ENCODE data around the gene MYOF. TPM values are rescaled to one million over a fixed set of nuclear protein-coding genes. Genes with fewer than 3 reads are reported as not detected.

Gene MYOF
- total RNA-seq, 2 experiments from 2014 or later = 10.4 to 10.5 TPM

GRCh38 chr10:93496322-93497041, 14.3 kb upstream of the MYOF start, which contains the start of gene CEP55:
CEP55 (plus strand) TSS chr10:93496612; CDS start chr10:93500052, 3,440 bp downstream.
- DNase-seq = peak; percentile 96
- CTCF ChIA-PET = interaction anchor here (0.6 to 3.3 kb wide), 6 partner anchors 13 to 365 kb away, joined by 4 to 24 read pairs (median 6); partner anchors contain the start of gene MYOF
- intact Hi-C loops (cut with micrococcal nuclease) = loop anchor here (1.0 to 10.0 kb wide), 11 partner anchors 14 to 1204 kb away; partner anchors contain the start of genes CPEB3, EXOC6, FRA10AC1 and HELLS
- peaks cover 18% of the 10 kb centered on the region for H3K4me1 Mint-ChIP-seq (ENCODE audit: low read depth)
- H3K9me3 Mint-ChIP-seq = no peaks in the 10 kb centered on the region
- peak within 1 kb of the TSS; percentile 90 for H3K4me3 Mint-ChIP-seq
- peak within 1 kb of the TSS; percentile 63 for H3K27ac Mint-ChIP-seq
- H3K27me3 Mint-ChIP-seq (ENCODE audit: low read depth) = peaks cover 7% of the 10 kb centered on the region
- peaks cover 21% of the 10 kb centered on the region for H3K36me3 Mint-ChIP-seq (ENCODE audit: low read depth)

GRCh38 chr10:93495654-93496321, 13.7 kb upstream of the MYOF start:
- H3K4me1 Mint-ChIP-seq (ENCODE audit: low read depth) = peaks cover 18% of the 10 kb centered on the region
- CTCF ChIA-PET = interaction anchor here (0.6 to 3.3 kb wide), 6 partner anchors 13 to 430 kb away, joined by 3 to 24 read pairs (median 6); partner anchors contain the start of gene MYOF
- DNase-seq = peak; percentile 42
- intact Hi-C loops (cut with micrococcal nuclease) = loop anchor here (1.0 to 10.0 kb wide), 11 partner anchors 13 to 1203 kb away; partner anchors contain the start of genes CPEB3, EXOC6, FRA10AC1 and HELLS
- no peaks in the 10 kb centered on the region for H3K9me3 Mint-ChIP-seq
- peak overlapping the region; percentile 90 for H3K4me3 Mint-ChIP-seq
- peak overlapping the region; percentile 43 for H3K27ac Mint-ChIP-seq
- peaks cover 7% of the 10 kb centered on the region for H3K27me3 Mint-ChIP-seq (ENCODE audit: low read depth)
- H3K36me3 Mint-ChIP-seq (ENCODE audit: low read depth) = peaks cover 21% of the 10 kb centered on the region

- Mint-ChIP-seq H3K9me3 (no peaks in the 10 kb centered on the region), H3K27ac (no peak overlapping the region), H3K4me3 (no peak overlapping the region), H3K36me3 (ENCODE audit: low read depth) (peaks cover 12% of the 10 kb centered on the region), H3K27me3 (ENCODE audit: low read depth) (peaks cover 9% of the 10 kb centered on the region), H3K4me1 (ENCODE audit: low read depth) (peaks cover 18% of the 10 kb centered on the region)
- CTCF ChIA-PET = interaction anchor here (0.6 to 3.3 kb wide), 5 partner anchors 12 to 144 kb away, joined by 3 to 24 read pairs (median 3); partner anchors contain the start of gene MYOF
- intact Hi-C loops (cut with micrococcal nuclease) = loop anchor here (10.0 kb wide), 2 partner anchors 500 to 1050 kb away; partner anchors contain the start of gene HELLS
- no peak for DNase-seq
Observed at GRCh38 chr10:93494494-93494893, 12.4 kb upstream of the MYOF start.

- H3K27ac Mint-ChIP-seq = no peak overlapping the region
- no peaks in the 10 kb centered on the region for H3K9me3 Mint-ChIP-seq
- DNase-seq = no peak
- peaks cover 5% of the 10 kb centered on the region for H3K36me3 Mint-ChIP-seq (ENCODE audit: low read depth)
- peaks cover 18% of the 10 kb centered on the region for H3K27me3 Mint-ChIP-seq (ENCODE audit: low read depth)
- CTCF ChIA-PET = interaction anchor here (2.1 kb wide), 1 partner anchor 10 kb away, joined by 8 read pairs; no protein-coding TSS in a partner anchor
- H3K4me3 Mint-ChIP-seq = no peak overlapping the region
- peaks cover 10% of the 10 kb centered on the region for H3K4me1 Mint-ChIP-seq (ENCODE audit: low read depth)
- intact Hi-C loops (cut with micrococcal nuclease) = loop anchor here (10.0 kb wide), 2 partner anchors 498 to 1052 kb away; partner anchors contain the start of gene HELLS
Observed at GRCh38 chr10:93493162-93493561, 11.0 kb upstream of the MYOF start.

- peaks cover 4% of the 10 kb centered on the region for H3K4me1 Mint-ChIP-seq (ENCODE audit: low read depth)
- no peak for DNase-seq
- no peak overlapping the region for H3K27ac Mint-ChIP-seq
- no peaks in the 10 kb centered on the region for H3K36me3 Mint-ChIP-seq (ENCODE audit: low read depth)
- peaks cover 21% of the 10 kb centered on the region for H3K27me3 Mint-ChIP-seq (ENCODE audit: low read depth)
- CTCF ChIA-PET = interaction anchor here (0.8 to 2.1 kb wide), 5 partner anchors 8 to 116 kb away, joined by 3 to 9 read pairs (median 8); no protein-coding TSS in a partner anchor
- no peaks in the 10 kb centered on the region for H3K9me3 Mint-ChIP-seq
- intact Hi-C loops (cut with micrococcal nuclease) = loop anchor here (10.0 kb wide), 2 partner anchors 497 to 1053 kb away; partner anchors contain the start of gene HELLS
- no peak overlapping the region for H3K4me3 Mint-ChIP-seq
Observed at GRCh38 chr10:93491602-93492121, 9.5 kb upstream of the MYOF start.

- intact Hi-C loops (cut with micrococcal nuclease) = loop anchor here (1.0 to 5.0 kb wide), 2 partner anchors 206 to 368 kb away; no protein-coding TSS in a partner anchor
- CTCF ChIA-PET = interaction anchor here (0.7 to 2.1 kb wide), 5 partner anchors 20 to 192 kb away, joined by 3 to 12 read pairs (median 3); no protein-coding TSS in a partner anchor
- Mint-ChIP-seq H3K4me3 (no peak overlapping the region), H3K27ac (no peak overlapping the region), H3K27me3 (ENCODE audit: low read depth) (peaks cover 18% of the 10 kb centered on the region), H3K4me1 (ENCODE audit: low read depth) (no peaks in the 10 kb centered on the region), H3K36me3 (ENCODE audit: low read depth) (no peaks in the 10 kb centered on the region), H3K9me3 (no peaks in the 10 kb centered on the region)
- DNase-seq = no peak
Observed at GRCh38 chr10:93488956-93489528, 6.9 kb upstream of the MYOF start.

- peaks cover 17% of the 10 kb centered on the region for H3K27me3 Mint-ChIP-seq (ENCODE audit: low read depth)
- H3K27ac Mint-ChIP-seq = no peak overlapping the region
- no peak overlapping the region for H3K4me3 Mint-ChIP-seq
- H3K4me1 Mint-ChIP-seq (ENCODE audit: low read depth) = peaks cover 15% of the 10 kb centered on the region
- no peaks in the 10 kb centered on the region for H3K9me3 Mint-ChIP-seq
- DNase-seq = no peak
- CTCF ChIA-PET = interaction anchor here (0.6 to 9.7 kb wide), 4 partner anchors 24 to 456 kb away, joined by 4 to 331 read pairs (median 6); no protein-coding TSS in a partner anchor
- intact Hi-C loops (cut with micrococcal nuclease) = loop anchor here (1.0 to 5.0 kb wide), 3 partner anchors 26 to 372 kb away; no protein-coding TSS in a partner anchor
- no peaks in the 10 kb centered on the region for H3K36me3 Mint-ChIP-seq (ENCODE audit: low read depth)
Observed at GRCh38 chr10:93485690-93486089, 3.6 kb upstream of the MYOF start.

GRCh38 chr10:93481637-93482144, 443 bp downstream of the MYOF start:
- CTCF ChIA-PET = interaction anchor here (0.9 to 9.7 kb wide), 24 partner anchors 9 to 401 kb away, joined by 3 to 331 read pairs (median 8); partner anchors contain the start of gene CEP55
- H3K9me3 Mint-ChIP-seq = no peaks in the 10 kb centered on the region

GRCh38 chr10:93478873-93479272, 3.3 kb downstream of the MYOF start:
- CTCF ChIA-PET = interaction anchor here (9.7 kb wide), 1 partner anchor 103 kb away, joined by 331 read pairs; no protein-coding TSS in a partner anchor
- H3K27me3 Mint-ChIP-seq (ENCODE audit: low read depth) = no peaks in the 10 kb centered on the region
- no peak overlapping the region for H3K4me3 Mint-ChIP-seq
- peaks cover 20% of the 10 kb centered on the region for H3K4me1 Mint-ChIP-seq (ENCODE audit: low read depth)
- no peak overlapping the region for H3K27ac Mint-ChIP-seq
- H3K9me3 Mint-ChIP-seq = no peaks in the 10 kb centered on the region
- no peak for DNase-seq
- no peaks in the 10 kb centered on the region for H3K36me3 Mint-ChIP-seq (ENCODE audit: low read depth)
- intact Hi-C loops (cut with micrococcal nuclease) = no loop called here

More at GRCh38 chr10:93481637-93482144, 443 bp downstream of the MYOF start:
- H3K27me3 Mint-ChIP-seq (ENCODE audit: low read depth) = peaks cover 3% of the 10 kb centered on the region
- peak overlapping the region; percentile 84 for H3K4me3 Mint-ChIP-seq
- peaks cover 20% of the 10 kb centered on the region for H3K4me1 Mint-ChIP-seq (ENCODE audit: low read depth)
- DNase-seq = no peak
- intact Hi-C loops (cut with micrococcal nuclease) = loop anchor here (1.0 to 5.0 kb wide), 9 partner anchors 10 to 634 kb away; partner anchors contain the start of genes CEP55 and EXOC6
- peak overlapping the region; percentile 81 for H3K27ac Mint-ChIP-seq
- H3K36me3 Mint-ChIP-seq (ENCODE audit: low read depth) = no peaks in the 10 kb centered on the region

GRCh38 chr10:93476756-93477155, 5.4 kb downstream of the MYOF start:
- Mint-ChIP-seq H3K4me3 (no peak overlapping the region), H3K4me1 (ENCODE audit: low read depth) (peaks cover 14% of the 10 kb centered on the region), H3K27me3 (ENCODE audit: low read depth) (no peaks in the 10 kb centered on the region), H3K9me3 (no peaks in the 10 kb centered on the region), H3K36me3 (ENCODE audit: low read depth) (no peaks in the 10 kb centered on the region), H3K27ac (no peak overlapping the region)
- DNase-seq = no peak
- CTCF ChIA-PET = interaction anchor here (9.7 kb wide), 1 partner anchor 101 kb away, joined by 331 read pairs; no protein-coding TSS in a partner anchor
- intact Hi-C loops (cut with micrococcal nuclease) = no loop called here

- intact Hi-C loops (cut with micrococcal nuclease) = no loop called here
- no peaks in the 10 kb centered on the region for H3K9me3 Mint-ChIP-seq
- no peak overlapping the region for H3K27ac Mint-ChIP-seq
- H3K4me1 Mint-ChIP-seq (ENCODE audit: low read depth) = peaks cover 13% of the 10 kb centered on the region
- H3K36me3 Mint-ChIP-seq (ENCODE audit: low read depth) = no peaks in the 10 kb centered on the region
- H3K4me3 Mint-ChIP-seq = no peak overlapping the region
- no peaks in the 10 kb centered on the region for H3K27me3 Mint-ChIP-seq (ENCODE audit: low read depth)
- CTCF ChIA-PET = interaction anchor here (0.5 to 3.2 kb wide), 5 partner anchors 13 to 118 kb away, joined by 3 to 19 read pairs (median 4); no protein-coding TSS in a partner anchor
- no peak for DNase-seq
Observed at GRCh38 chr10:93475871-93476270, 6.3 kb downstream of the MYOF start.

Measured in activated naive CD4-positive, alpha-beta T cell treated with anti-CD3 and anti-CD28 coated beads for 36 hours (primary cell).